Fibroblast of lung (primary cell): ENCODE measurements around the gene SDK1. TPM values are rescaled to one million over a fixed set of nuclear protein-coding genes. Genes with fewer than 3 reads are reported as not detected.

ENCODE experiments used
- DNase-seq, 2 donors: peaks; one replicate each; pipeline versions ENCODE4 v3.0.0 to v3.0.0-alpha.2; 2010; ENCODE audit warnings: low read depth in 2 of 2
- H2AFZ ChIP-seq: 2 replicates; pipeline ENCODE4 v1.5.1; 2012; ENCODE audit warnings: low read length, control low read depth, inconsistent platforms
- H3K27ac ChIP-seq: 2 replicates; pipeline ENCODE4 v1.5.1; 2011; ENCODE audit warnings: low read length, control low read depth; ENCODE audit not compliant: insufficient read depth
- H3K27me3 ChIP-seq: 2 replicates; pipeline ENCODE4 v1.5.1; 2011; ENCODE audit warnings: mild to moderate bottlenecking, low read length; ENCODE audit not compliant: control insufficient read depth, insufficient read depth
- H3K36me3 ChIP-seq: 2 replicates; pipeline ENCODE4 v1.5.1; 2011; ENCODE audit warnings: low read length; ENCODE audit not compliant: control insufficient read depth, insufficient read depth
- H3K4me1 ChIP-seq: 2 replicates; pipeline ENCODE4 v1.5.1; 2011; ENCODE audit warnings: low read length; ENCODE audit not compliant: control insufficient read depth, insufficient read depth; ENCODE audit errors: extremely low read depth
- H3K4me2 ChIP-seq: 2 replicates; pipeline ENCODE4 v1.5.1; 2011; ENCODE audit warnings: low read length, control low read depth; ENCODE audit not compliant: insufficient read depth; ENCODE audit errors: extremely low read depth
- H3K4me3 ChIP-seq, 4 experiments: fragments of 200-600 bp in 1 of 4; sonication (generic) in 1 of 4; replicated peaks in 1 of 4; 2 replicates each; pipeline ENCODE4 v1.5.1; 2011 to 2016; ENCODE audit warnings: low read length in 4 of 4, low read depth in 3 of 4, mild to moderate bottlenecking in 3 of 4, control low read depth in 2 of 4, inconsistent platforms in 1 of 4, mixed read lengths in 1 of 4; ENCODE audit not compliant: insufficient read depth in 1 of 4; ENCODE audit errors: control extremely low read depth in 1 of 4
- H3K79me2 ChIP-seq: 2 replicates; pipeline ENCODE4 v1.5.1; 2012; ENCODE audit warnings: mild to moderate bottlenecking, low read length, inconsistent platforms; ENCODE audit not compliant: control insufficient read depth, insufficient read depth
- H3K9ac ChIP-seq: 2 replicates; pipeline ENCODE4 v1.5.1; 2011; ENCODE audit warnings: mild to moderate bottlenecking, low read length, control low read depth; ENCODE audit not compliant: insufficient read depth
- H3K9me3 ChIP-seq: 2 replicates; pipeline ENCODE4 v1.5.1; 2012; ENCODE audit warnings: low read depth, low read length; ENCODE audit not compliant: control insufficient read depth, insufficient read depth
- H4K20me1 ChIP-seq: 2 replicates; pipeline ENCODE4 v1.5.1; 2011; ENCODE audit warnings: low read length; ENCODE audit not compliant: control insufficient read depth, insufficient read depth; ENCODE audit errors: extremely low read depth
- EZH2 ChIP-seq: IDR thresholded peaks from 2 replicates; pipeline ENCODE4 v1.5.1; 2012; ENCODE audit warnings: low read length, control low read depth, mild to moderate bottlenecking; ENCODE audit errors: missing control alignments
- polyA plus RNA-seq, 2 donors: library from polyadenylated mRNA; depleted of rRNA in 1 of 2; stranded (reverse) in 1 of 2; unstranded in 1 of 2; fragments of >200 nt; gene quantifications; 2 replicates each; pipeline ENCODE4 v1.2.1, GENCODE V29; 2011 to 2012; ENCODE audit warnings: missing spikeins in 1 of 2
- total RNA-seq: library from RNA; depleted of rRNA; stranded (reverse); fragments of >200 nt; gene quantifications from 2 replicates; pipeline ENCODE4 v1.2.1, GENCODE V29; 2014
- TF ChIP-seq, protein P1 (sequence below), 2 donors: IDR thresholded peaks in 1 of 2; conservative IDR thresholded peaks in 1 of 2; 1 replicate in 1 of 2; 2 replicates in 1 of 2; pipeline ENCODE4 v1.5.1; 2011 to 2012; ENCODE audit warnings: low read length in 2 of 2, control low read depth in 1 of 2, inconsistent platforms in 1 of 2, low read depth in 1 of 2, mild to moderate bottlenecking in 1 of 2

SDK1 gene
- total and polyA plus RNA-seq, 2 donors (not counting 1 experiment from before 2014, with no cell fraction given): 1.0 to 8.6 TPM

DNA sequence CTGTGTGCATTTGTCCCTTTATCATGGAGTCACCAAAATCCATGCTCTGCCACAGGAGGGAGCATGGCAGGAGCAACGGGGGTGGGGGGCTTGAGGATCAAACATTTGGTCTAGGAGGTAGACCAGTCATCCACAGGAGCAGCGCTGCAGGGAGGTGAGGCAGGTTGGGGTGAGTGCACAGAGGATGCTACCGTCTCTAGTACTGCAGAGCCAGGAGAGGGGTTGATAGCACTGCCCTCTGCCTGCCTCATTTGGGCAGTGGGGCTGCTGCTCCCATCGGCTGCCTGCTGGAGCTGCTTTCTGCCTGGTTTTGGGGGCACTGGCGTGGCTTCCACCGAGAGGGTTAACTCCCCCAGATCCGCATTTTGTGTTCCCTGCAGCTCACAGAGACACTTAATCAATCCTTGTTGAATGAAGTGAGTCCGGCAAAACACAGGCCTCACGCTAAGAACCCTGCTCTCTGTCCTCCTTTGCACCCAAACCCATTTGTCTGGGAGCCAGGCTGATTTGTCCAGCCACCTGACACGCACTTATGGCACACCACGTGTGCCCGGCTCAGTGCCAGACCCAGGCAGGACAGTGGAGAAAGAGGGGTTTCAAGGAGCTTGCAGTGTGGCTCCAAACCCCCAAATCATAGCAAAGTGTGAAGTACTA is 854.0 kb downstream of the SDK1 start:
- Histone ChIP-seq H3K36me3 (no peaks in the 10 kb centered on the region), H2AFZ (no peak overlapping the region), H3K4me1 (no peaks in the 10 kb centered on the region), H3K4me2 (no peak overlapping the region), H3K27ac (no peak overlapping the region), H3K9me3 (no peaks in the 10 kb centered on the region), H4K20me1 (no peaks in the 10 kb centered on the region), H3K4me3 (no peak overlapping the region), H3K9ac (no peak overlapping the region), H3K27me3 (no peaks in the 10 kb centered on the region), H3K79me2 (no peaks in the 10 kb centered on the region)
- TF ChIP-seq, protein P1, sequence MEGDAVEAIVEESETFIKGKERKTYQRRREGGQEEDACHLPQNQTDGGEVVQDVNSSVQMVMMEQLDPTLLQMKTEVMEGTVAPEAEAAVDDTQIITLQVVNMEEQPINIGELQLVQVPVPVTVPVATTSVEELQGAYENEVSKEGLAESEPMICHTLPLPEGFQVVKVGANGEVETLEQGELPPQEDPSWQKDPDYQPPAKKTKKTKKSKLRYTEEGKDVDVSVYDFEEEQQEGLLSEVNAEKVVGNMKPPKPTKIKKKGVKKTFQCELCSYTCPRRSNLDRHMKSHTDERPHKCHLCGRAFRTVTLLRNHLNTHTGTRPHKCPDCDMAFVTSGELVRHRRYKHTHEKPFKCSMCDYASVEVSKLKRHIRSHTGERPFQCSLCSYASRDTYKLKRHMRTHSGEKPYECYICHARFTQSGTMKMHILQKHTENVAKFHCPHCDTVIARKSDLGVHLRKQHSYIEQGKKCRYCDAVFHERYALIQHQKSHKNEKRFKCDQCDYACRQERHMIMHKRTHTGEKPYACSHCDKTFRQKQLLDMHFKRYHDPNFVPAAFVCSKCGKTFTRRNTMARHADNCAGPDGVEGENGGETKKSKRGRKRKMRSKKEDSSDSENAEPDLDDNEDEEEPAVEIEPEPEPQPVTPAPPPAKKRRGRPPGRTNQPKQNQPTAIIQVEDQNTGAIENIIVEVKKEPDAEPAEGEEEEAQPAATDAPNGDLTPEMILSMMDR (conservative IDR thresholded peaks at IDR 0.05 in 1 of 2, IDR thresholded peaks at IDR 0.05 in 1 of 2; ENCODE audit: low read depth in 1 of 2, low read length in 2 of 2): no peak
- TF ChIP-seq EZH2: no peak
- DNase-seq: no peak

DNA sequence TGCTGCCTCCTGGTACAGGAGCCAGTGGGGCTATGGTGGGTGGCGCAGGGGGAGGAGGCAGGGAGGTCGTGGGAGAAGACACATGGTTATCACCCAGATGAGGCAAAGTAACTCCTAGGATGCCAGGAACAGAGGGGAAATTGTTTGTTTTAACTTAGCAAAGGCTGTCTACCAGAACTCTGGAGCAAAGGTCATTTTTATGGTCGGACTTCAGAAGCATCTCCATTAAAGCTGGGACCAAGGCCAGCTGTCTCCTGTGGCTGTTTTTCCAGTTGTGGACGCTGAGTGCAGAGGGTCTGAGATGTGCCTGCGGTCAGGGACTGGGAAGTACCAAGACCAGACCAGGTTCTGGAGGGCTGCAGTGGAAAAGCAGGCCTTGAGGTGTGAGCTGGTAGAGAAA is 855.1 kb downstream of the SDK1 start:
- Histone ChIP-seq H3K9ac (no peak overlapping the region), H3K4me1 (no peaks in the 10 kb centered on the region), H3K36me3 (no peaks in the 10 kb centered on the region), H3K4me3 (no peak overlapping the region), H3K27me3 (no peaks in the 10 kb centered on the region), H3K27ac (no peak overlapping the region), H4K20me1 (no peaks in the 10 kb centered on the region), H3K9me3 (no peaks in the 10 kb centered on the region), H3K79me2 (no peaks in the 10 kb centered on the region), H3K4me2 (no peak overlapping the region), H2AFZ (no peak overlapping the region)
- TF ChIP-seq EZH2: no peak
- TF ChIP-seq, protein P1 (conservative IDR thresholded peaks at IDR 0.05 in 1 of 2, IDR thresholded peaks at IDR 0.05 in 1 of 2; ENCODE audit: low read depth in 1 of 2, low read length in 2 of 2): no peak
- DNase-seq: peak in 1 of 2 donors; percentile 8

DNA sequence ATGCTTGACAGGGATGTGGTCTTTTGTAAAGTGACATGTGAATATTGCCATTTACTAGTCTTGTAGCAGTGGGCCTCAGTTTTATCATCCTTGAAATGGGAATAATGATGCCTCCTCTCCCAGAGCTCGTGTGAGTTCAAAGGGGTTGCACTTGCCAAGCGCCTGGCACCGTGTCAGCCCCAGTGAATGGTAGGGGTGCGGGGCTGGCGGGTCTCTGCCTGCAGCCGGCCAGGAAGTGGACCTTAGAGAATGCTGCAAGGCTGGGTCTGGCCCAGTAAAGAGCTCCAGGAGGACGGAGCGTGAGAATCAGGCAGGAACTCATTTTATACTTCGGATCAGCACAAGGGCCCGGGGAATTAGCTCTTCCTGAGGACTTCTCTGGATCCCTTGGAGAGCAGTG is 856.6 kb downstream of the SDK1 start:
- Histone ChIP-seq H2AFZ (no peak overlapping the region), H3K4me1 (no peaks in the 10 kb centered on the region), H3K27ac (no peak overlapping the region), H3K79me2 (no peaks in the 10 kb centered on the region), H3K9me3 (no peaks in the 10 kb centered on the region), H3K4me3 (no peak overlapping the region), H3K36me3 (no peaks in the 10 kb centered on the region), H3K4me2 (no peak overlapping the region), H3K27me3 (no peaks in the 10 kb centered on the region), H4K20me1 (no peaks in the 10 kb centered on the region), H3K9ac (no peak overlapping the region)
- DNase-seq: no peak
- TF ChIP-seq, protein P1 (conservative IDR thresholded peaks at IDR 0.05 in 1 of 2, IDR thresholded peaks at IDR 0.05 in 1 of 2; ENCODE audit: low read depth in 1 of 2, low read length in 2 of 2): no peak
- TF ChIP-seq EZH2: no peak
